Measurements from ENCODE around the gene TSC22D1. TPM values are rescaled to one million over a fixed set of nuclear protein-coding genes. Genes with fewer than 3 reads are reported as not detected.
"Not testable (repeated sequence)": the region's sequence is repeated elsewhere in the genome, so short reads cannot be mapped to it uniquely, and the experiment has no call there.

Gene TSC22D1
- total RNA-seq, 1 donor from 2014 or later, result 195 TPM

DNA sequence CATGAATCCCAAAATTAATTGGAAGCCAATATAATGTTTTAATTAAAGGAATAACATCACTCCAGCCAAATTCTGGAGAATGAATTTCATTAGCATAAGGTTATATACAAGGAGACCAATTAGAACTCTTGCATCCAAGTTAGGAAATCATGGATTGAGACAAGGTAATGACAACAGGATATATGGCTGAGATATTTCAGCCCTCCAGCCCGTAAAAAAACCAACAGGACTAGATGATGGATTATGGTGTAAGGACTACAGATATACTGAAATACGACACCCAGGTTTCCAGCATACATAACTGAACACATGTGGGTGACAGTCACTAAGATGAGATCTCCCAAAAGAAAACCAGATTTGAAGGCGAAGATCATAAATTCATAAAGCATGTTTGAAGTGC, 56.5 kb downstream of the TSC22D1 start:
- ATAC-seq (no peak), DNase-seq (ENCODE audit: missing footprints) (no peak)
- intact Hi-C loops (cut with DNase I), result no loop called here

- intact Hi-C loops (cut with DNase I), result no loop called here
- DNase-seq (ENCODE audit: missing footprints) (no peak), ATAC-seq (no peak)
These were observed 59.4 kb downstream of the TSC22D1 start for GRCh38 chr13:44516771-44517170.

- ATAC-seq (no peak), DNase-seq (ENCODE audit: missing footprints) (no peak)
- intact Hi-C loops (cut with DNase I), result no loop called here
These were observed 61.9 kb downstream of the TSC22D1 start for GRCh38 chr13:44514278-44514677.

DNA sequence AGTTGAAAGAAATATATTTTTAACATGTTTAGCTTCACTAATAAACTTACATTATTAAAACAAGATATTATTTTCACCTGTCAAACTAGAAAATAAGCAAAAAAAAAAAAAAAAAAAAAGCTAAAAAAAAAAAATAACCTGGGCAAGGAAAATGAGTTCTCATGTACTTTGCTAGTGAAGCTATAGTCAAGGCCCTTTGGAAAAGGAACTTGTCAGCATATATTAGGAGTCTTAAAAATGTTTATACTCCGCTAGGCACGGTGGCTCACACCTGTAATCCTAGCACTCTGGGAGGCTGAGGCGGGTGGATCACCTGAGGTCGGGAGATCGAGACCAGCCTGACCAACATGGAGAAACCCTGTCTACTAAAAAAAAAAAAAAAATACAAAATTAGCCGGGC, 66.3 kb downstream of the TSC22D1 start:
- ATAC-seq; DNase-seq (ENCODE audit: missing footprints); intact Hi-C loops (cut with DNase I): not testable (repeated sequence)

GRCh38 chr13:44508562-44509077, 67.5 kb downstream of the TSC22D1 start:
- DNase-seq (ENCODE audit: missing footprints), result no peak
- intact Hi-C loops (cut with DNase I), result no loop called here

GRCh38 chr13:44507639-44508038, 68.5 kb downstream of the TSC22D1 start:
- intact Hi-C loops (cut with DNase I), result no loop called here
- no peak for DNase-seq (ENCODE audit: missing footprints)
- no peak for ATAC-seq

More at GRCh38 chr13:44508562-44509077, 67.5 kb downstream of the TSC22D1 start:
- ATAC-seq, result no peak

GRCh38 chr13:44506719-44507118, 69.4 kb downstream of the TSC22D1 start:
- no peak for ATAC-seq
- intact Hi-C loops (cut with DNase I), result no loop called here
- no peak for DNase-seq (ENCODE audit: missing footprints)

GRCh38 chr13:44506251-44506650, 69.9 kb downstream of the TSC22D1 start:
- no peak for ATAC-seq
- intact Hi-C loops (cut with DNase I), result no loop called here
- no peak for DNase-seq (ENCODE audit: missing footprints)

GRCh38 chr13:44504116-44504515, 72.0 kb downstream of the TSC22D1 start:
- ATAC-seq, result no peak
- DNase-seq (ENCODE audit: missing footprints), result no peak
- intact Hi-C loops (cut with DNase I), result no loop called here

- DNase-seq (ENCODE audit: missing footprints) (no peak), ATAC-seq (no peak)
- intact Hi-C loops (cut with DNase I), result no loop called here
These were observed 77.2 kb downstream of the TSC22D1 start for GRCh38 chr13:44498969-44499368.

DNA sequence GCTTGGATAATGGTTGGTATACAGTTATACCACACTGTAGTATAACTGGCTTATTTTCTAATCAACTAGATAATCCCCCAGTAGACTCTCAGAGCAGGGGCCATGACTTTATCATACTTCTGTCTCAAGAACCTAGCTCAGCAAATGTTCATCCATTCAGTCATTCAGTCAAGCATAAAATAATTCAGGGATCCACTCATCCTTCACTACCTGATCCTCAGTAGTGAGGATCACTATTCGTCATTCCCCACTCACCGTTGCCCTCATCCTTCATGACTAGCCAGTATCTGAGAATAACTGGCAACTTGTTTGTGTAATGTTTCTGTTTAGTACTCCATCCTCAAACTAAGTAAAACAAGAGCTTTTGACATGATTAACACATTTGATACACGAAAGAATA, 77.6 kb downstream of the TSC22D1 start:
- intact Hi-C loops (cut with DNase I), result no loop called here
- ATAC-seq (no peak), DNase-seq (ENCODE audit: missing footprints) (no peak)

- intact Hi-C loops (cut with DNase I), result no loop called here
- DNase-seq (ENCODE audit: missing footprints) (no peak), ATAC-seq (no peak)
These were observed 78.3 kb downstream of the TSC22D1 start for GRCh38 chr13:44497801-44498200.

GRCh38 chr13:44493213-44493812, 82.8 kb downstream of the TSC22D1 start:
- no peak for DNase-seq (ENCODE audit: missing footprints)
- no peak for ATAC-seq
- intact Hi-C loops (cut with DNase I), result no loop called here

GRCh38 chr13:44489751-44490150, 86.4 kb downstream of the TSC22D1 start:
- ATAC-seq, result no peak
- DNase-seq (ENCODE audit: missing footprints), result no peak
- intact Hi-C loops (cut with DNase I), result loop anchor here (10.0 kb wide), 1 partner anchor 205 kb away; no protein-coding TSS in a partner anchor

DNA sequence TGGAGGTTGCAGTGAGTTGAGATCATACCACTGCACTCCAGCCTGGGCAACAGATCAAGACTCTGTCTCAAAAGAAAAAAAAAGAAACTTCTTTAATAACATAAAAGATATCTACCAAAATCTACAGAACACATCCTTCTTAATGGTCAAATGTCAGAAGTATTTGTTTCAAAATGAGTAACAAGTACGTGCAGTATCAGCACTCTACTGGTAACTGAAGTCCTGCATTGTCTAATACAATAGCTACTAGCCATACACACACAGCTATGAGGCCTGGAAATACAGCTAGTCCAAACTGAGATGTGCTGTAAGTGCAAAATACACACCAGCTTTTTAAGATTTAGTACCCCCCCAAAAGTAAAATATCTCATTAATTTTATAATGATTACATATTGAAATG, 88.1 kb downstream of the TSC22D1 start:
- DNase-seq (ENCODE audit: missing footprints), result no peak
- ATAC-seq, result no peak
- intact Hi-C loops (cut with DNase I), result loop anchor here (10.0 kb wide), 1 partner anchor 207 kb away; no protein-coding TSS in a partner anchor

GRCh38 chr13:44484562-44485138, 91.5 kb downstream of the TSC22D1 start:
- no peak for DNase-seq (ENCODE audit: missing footprints)
- no peak for ATAC-seq
- intact Hi-C loops (cut with DNase I), result loop anchor here (5.0 to 10.0 kb wide), 2 partner anchors 93 to 210 kb away; partner anchors contain the start of gene TSC22D1

- DNase-seq (ENCODE audit: missing footprints), result no peak
- no peak for ATAC-seq
- intact Hi-C loops (cut with DNase I), result no loop called here
These were observed 101.8 kb downstream of the TSC22D1 start for GRCh38 chr13:44474122-44474910.

- ATAC-seq, result no peak
- intact Hi-C loops (cut with DNase I), result loop anchor here (2.0 kb wide), 1 partner anchor 567 kb away; no protein-coding TSS in a partner anchor
- no peak for DNase-seq (ENCODE audit: missing footprints)
These were observed 104.4 kb downstream of the TSC22D1 start for GRCh38 chr13:44471686-44472085.

Measured in Right ventricle myocardium inferior (tissue), 1 donor.